Measurements from ENCODE around the gene PARL. TPM values are rescaled to one million over a fixed set of nuclear protein-coding genes. Genes with fewer than 3 reads are reported as not detected.

PARL gene
- total and polyA plus RNA-seq, 2 donors (not counting 3 experiments of a cell fraction or from before 2014, with no cell fraction given): 38.8 to 48.1 TPM

GRCh38 chr3:183823963-183824362 is 60.7 kb downstream of the PARL start:
- POLR2A ChIA-PET: no interaction called here
- H4K20me1 ChIP-seq (replicated peaks; ENCODE audit: control insufficient read depth, extremely low read depth, insufficient read depth, low read length): no peaks in the 10 kb centered on the region
- no peaks in the 10 kb centered on the region for H3K27me3 ChIP-seq (ENCODE audit: control insufficient read depth in 2 of 2, insufficient read depth in 2 of 2, low read length in 2 of 2)
- H3K9me1 ChIP-seq (replicated peaks; ENCODE audit: control insufficient read depth, extremely low read depth, insufficient read depth, low read length): no peaks in the 10 kb centered on the region
- TF ChIP-seq FOS (IDR thresholded peaks at IDR 0.05; ENCODE audit: borderline replicate concordance, insufficient read depth, low read length) (no peak), POLR2A (IDR thresholded peaks at IDR 0.05; ENCODE audit: low read depth, low read length) (no peak), MYC (IDR thresholded peaks at IDR 0.05; ENCODE audit: low read depth, low read length) (no peak), JUN (IDR thresholded peaks at IDR 0.05; ENCODE audit: borderline replicate concordance, insufficient read depth, insufficient read length, low read depth) (no peak), POLR2AphosphoS5 (IDR thresholded peaks at IDR 0.05; ENCODE audit: insufficient read depth, low read depth, low read length) (no peak), EZH2 (IDR thresholded peaks at IDR 0.05; ENCODE audit: borderline replicate concordance, low read depth, low read length, severe bottlenecking) (no peak), CTCF (IDR thresholded peaks at IDR 0.05; ENCODE audit: extremely low read depth in 1 of 2, insufficient read depth in 1 of 2, low read depth in 1 of 2, low read length in 2 of 2) (no peak), GATA2 (IDR thresholded peaks at IDR 0.05; ENCODE audit: insufficient read depth, insufficient read length, low read depth, low read length) (no peak)
- TF ChIP-seq, protein P1, sequence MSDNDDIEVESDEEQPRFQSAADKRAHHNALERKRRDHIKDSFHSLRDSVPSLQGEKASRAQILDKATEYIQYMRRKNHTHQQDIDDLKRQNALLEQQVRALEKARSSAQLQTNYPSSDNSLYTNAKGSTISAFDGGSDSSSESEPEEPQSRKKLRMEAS (IDR thresholded peaks at IDR 0.05; ENCODE audit: insufficient read depth, insufficient read length): no peak
- no peak overlapping the region for H3K9ac ChIP-seq (replicated peaks; ENCODE audit: extremely low read depth, insufficient read depth, low read length)
- peaks cover 8% of the 10 kb centered on the region for H3K4me1 ChIP-seq (ENCODE audit: control insufficient read depth, extremely low read depth, insufficient read depth, low read length)
- no peak overlapping the region for H3K4me3 ChIP-seq (replicated peaks in 1 of 3; ENCODE audit: insufficient read depth in 1 of 3, low read depth in 1 of 3, low read length in 3 of 3)
- DNase-seq (ENCODE audit: low read depth, low spot score): no peak
- H3K79me2 ChIP-seq (ENCODE audit: control insufficient read depth, insufficient read depth, low read length): no peaks in the 10 kb centered on the region
- FAIRE-seq: no peak
- intact Hi-C loops (cut with micrococcal nuclease) (no loop called here), dilution Hi-C loops (cut with MboI; ENCODE audit: extremely low pct_ligation_motif_present, low sequenced_read_pairs) (no loop called here)
- peak overlapping the region; percentile 55 for H3K4me2 ChIP-seq (ENCODE audit: insufficient read depth, low read length)
- H3K9me3 ChIP-seq (replicated peaks; ENCODE audit: control insufficient read depth, insufficient read depth, low read length): no peaks in the 10 kb centered on the region
- H3K36me3 ChIP-seq (ENCODE audit: control insufficient read depth in 2 of 2, extremely low read depth in 1 of 2, insufficient read depth in 2 of 2, low read length in 2 of 2): peaks cover 0 to under 1% of the 10 kb centered on the region in 2 experiments
- H2AFZ ChIP-seq (ENCODE audit: low read depth, low read length): no peak overlapping the region
- CTCF ChIA-PET: interaction anchor here (2.4 to 2.9 kb wide), 2 partner anchors 14 to 61 kb away, joined by 7 to 16 read pairs; partner anchors contain the start of gene PARL
- H3K27ac ChIP-seq (ENCODE audit: insufficient read depth, low read depth, low read length): no peak overlapping the region
- BruUV-seq (replicated peaks): no TSS peak

All from endothelial cell of umbilical vein (primary cell).